SKM-1 treated with dmso at 0.1 percent for 144 hours (cell line): ENCODE measurements around the gene TPST1.

Experiments
- DNase-seq: peaks from one replicate; lab custom pipeline; 2025; ENCODE audit not compliant: unreplicated experiment; lab: John Stamatoyannopoulos, UW

Gene TPST1

GRCh38 chr7:66237906-66238772 is 33.0 kb downstream of the TPST1 start:
- DNase-seq = no peak

DNA sequence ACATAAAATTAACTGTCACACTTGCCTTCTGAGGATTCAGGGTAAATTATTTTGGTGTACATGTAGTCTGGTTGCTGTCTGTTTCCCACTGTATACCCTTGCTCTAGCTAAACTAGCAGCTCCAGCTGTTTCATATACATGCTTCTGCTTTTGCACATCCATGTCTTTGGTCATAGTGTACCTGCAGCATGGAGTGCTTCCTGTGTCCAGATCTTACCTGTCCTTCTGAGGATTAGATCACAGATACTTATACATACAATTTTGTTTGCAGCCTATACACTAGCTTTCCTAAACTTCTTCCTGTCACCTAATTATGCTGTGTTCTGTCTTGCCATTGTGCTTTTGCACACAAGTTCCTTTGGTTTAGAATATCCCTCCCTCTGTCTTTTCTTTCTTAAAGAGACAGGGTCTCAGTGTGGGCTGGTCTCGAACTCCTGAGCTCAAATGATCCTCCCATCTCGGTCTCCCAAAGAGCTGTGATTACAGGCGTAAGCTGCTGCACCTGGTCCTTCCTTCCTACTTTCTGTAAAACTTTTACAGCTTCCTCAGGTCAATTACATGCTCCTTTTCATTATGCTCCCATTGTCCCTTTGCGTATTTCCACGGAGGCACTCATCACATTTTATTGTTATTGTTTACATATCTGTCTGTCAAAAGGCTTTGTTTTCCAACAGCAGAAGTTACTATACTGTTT is 33.8 kb downstream of the TPST1 start:
- DNase-seq = no peak

- DNase-seq = no peak
Observed at GRCh38 chr7:66239467-66239856, 34.3 kb downstream of the TPST1 start.

DNA sequence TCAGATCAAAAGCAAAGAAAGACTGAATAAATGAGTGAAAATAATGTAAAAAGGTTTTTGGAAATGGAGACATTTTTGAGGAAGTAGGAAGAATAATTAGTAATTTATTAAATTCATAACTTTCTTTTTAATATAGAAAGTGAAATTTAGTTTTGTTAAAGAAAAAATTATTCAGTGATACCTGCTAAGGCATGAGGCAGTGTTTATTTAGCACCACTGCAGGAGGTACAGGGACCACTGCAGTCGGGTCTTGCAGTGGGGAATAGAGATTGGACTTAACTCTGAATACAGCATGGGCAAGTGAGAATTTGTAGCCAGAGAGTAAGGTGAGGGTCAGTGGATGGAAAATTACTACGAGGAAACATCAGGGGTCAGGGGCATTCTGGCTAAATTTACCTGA is 39.9 kb downstream of the TPST1 start:
- no peak for DNase-seq

- DNase-seq = no peak
Observed at GRCh38 chr7:66246554-66247171, 41.5 kb downstream of the TPST1 start.

DNA sequence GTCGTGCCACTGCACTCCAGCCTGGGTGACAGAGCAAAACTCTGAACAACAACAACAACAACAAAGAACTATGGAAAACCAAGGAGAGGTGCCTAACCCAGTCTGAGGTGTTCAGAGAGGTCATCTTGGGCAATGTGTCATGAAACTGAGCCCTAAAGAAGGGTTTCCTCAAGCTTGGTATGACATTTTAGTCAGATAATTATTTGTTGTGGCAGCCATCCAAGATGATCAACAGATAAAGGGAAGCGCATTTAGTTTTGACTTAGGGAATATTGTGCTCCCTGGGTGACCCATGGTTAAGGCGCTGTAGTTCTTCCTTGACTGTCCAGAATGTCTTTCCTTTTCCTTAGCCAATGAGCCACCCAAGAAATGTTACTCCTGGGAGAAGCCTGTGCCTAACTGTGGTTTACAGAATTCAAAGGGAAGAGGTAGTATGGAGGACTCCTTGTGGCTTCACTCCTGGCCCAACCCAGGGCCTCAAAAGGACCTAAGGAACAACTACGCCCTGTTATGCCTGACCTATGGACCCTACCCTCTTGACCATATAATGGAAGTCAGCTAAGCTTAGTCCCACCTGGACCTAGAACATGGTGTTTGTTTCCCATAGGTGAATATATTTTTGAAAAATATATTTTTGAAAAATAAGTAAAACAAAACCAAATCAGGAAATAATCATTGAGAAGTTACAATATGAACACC is 42.4 kb downstream of the TPST1 start:
- DNase-seq = no peak

DNA sequence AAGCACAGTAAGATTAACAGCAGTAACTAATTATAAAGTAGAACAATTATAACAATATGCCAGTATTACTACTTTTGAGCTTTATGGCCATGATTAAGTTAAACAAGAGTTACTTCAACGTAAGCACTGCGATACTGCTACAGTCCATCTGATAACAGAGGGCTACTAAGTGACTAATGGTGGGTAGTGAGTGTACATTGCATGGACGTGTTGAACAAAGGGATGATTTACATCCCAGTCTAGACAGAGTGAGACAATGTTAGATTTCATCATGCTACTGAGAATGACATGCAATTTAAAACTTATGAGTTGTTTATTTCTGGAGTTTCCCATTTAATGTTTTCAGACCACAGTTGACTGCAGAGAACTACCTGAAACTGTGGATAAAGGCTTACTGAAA is 45.6 kb downstream of the TPST1 start:
- no peak for DNase-seq

- no peak for DNase-seq
Observed at GRCh38 chr7:66255534-66256100, 50.5 kb downstream of the TPST1 start.

- peak; percentile 43 for DNase-seq
Observed at GRCh38 chr7:66256281-66256680, 51.1 kb downstream of the TPST1 start.

DNA sequence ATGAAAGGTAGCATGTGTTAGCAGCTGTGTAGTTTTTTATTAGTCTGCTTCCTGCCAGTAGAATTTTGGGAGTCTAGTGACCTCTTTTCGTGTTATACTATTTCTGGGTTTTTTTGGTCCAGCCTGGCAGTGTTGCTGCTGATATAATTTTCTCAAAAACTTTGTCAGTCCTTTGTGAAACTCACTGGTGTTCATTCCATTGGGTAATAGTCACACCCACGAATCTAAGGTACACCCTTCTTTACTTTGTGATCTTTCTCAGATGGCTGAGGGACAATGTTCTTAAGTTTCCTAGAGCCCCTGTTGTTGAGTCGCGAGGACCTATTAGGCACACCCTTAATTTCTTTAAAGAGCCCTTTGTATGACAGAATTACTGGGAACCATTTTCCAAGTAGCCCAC is 52.3 kb downstream of the TPST1 start:
- DNase-seq = no peak

- DNase-seq = no peak
Observed at GRCh38 chr7:66258409-66258808, 53.3 kb downstream of the TPST1 start.

DNA sequence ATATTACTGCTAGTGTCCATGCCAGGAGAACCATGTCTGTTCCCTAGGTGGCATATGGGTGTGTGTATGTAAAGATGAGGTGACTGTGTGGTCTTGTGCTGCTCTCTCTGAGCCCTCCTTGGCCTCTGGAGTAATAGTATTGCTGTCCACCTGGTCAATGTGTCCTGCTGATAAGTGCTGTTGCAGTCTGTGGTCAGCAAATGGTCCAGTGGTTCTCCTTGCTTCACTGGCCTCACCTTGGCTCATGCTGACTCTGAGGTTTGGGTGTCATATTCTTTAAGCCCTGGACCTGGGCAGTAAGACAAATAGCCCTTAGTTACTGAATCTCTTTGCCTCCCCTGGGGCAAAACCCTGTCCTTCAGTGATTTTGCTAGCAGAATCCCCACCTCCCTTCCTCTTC is 56.8 kb downstream of the TPST1 start:
- no peak for DNase-seq

DNA sequence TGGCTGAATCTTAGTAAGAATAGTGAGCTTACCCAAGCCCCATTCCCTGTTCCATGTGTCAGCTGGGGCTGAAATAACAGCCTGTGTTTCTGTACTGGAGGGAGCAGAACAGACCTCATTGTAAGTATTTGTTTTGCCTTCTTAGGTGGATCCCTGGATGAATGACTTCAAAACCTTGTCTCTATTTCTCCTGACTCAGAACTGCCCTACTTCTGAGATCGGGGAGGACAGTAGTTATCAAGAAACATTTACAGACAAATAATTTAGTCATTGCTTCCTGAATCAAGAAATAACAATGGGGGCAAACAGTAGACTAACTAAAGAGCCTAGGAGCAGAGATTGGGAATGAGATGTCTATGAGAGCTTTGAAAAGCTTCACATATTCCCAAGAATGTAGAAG is 58.8 kb downstream of the TPST1 start:
- no peak for DNase-seq

DNA sequence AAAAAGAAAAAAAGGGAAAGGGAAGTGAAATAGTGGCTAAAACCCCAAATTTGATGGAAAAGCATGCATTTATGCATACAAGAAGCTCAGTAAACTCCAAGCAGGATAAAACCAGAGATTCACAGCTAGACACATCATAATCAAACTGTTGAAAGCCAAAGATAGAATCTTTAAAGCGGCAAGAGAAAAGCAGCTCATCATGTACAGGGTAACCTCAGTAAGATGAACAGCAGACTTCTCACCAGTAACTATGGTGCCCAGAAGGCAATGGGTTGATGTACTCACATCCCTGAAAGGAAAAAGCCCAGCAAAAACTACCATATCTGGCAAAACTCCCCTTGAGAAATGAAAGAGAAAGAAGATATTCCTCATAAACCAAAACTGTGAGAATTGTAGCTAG is 60.4 kb downstream of the TPST1 start:
- no peak for DNase-seq

DNA sequence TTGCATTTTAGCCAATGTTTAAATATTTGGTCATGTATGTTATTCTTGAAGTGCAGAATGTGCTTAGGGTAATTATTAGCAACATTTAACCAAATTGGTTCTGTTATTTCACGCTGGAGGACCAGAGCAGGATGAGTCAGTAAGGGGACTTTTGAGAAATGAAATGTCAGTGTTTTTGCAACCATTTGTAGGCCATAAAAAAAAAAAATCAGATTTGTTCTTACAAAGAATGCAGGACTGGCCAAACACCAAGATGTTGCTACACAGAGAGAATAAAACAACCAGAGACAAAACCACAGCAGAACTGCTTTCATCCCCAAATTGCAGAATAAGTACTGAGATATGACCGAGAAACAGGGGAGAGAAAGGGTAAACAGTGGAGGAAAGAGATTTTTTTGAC is 62.1 kb downstream of the TPST1 start:
- DNase-seq = no peak

GRCh38 chr7:66269978-66270377 is 64.8 kb downstream of the TPST1 start:
- no peak for DNase-seq

DNA sequence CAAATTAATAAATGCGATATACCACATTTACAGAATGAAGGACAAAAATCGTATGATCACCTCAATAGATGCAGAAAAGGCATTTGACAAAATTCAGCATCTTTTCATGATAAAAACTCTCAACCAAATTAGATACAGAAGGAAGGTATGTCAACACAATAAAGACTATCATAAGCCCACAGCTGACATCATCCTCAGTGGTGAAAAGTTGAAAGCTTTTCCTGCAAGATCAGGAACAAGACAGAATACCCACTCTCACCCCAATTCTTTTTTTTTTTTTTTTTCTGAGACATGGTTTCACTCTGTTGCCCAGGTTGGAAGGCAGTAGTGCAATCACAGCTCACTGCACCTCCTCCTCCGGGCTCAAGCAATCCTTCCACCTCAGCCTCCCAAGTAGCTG is 67.2 kb downstream of the TPST1 start:
- DNase-seq = no peak

DNA sequence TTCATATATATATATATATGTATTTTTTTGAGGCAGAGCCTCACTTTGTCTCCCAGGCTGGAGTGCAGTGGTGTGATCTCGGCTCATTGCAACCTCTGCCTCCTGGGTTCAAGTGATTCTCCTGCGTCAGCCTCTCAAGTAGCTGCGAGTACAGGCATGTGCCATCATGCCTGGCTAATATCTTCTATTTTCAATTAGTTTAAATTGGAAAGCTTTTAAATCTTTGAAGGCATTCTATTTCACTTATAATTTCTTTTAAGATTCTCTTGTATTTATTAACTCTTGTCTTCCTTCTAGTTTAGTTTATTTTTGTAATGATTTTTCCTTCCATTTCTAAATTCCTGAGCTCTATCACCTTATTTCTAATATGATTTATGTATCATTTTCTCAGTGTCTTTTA is 71.2 kb downstream of the TPST1 start:
- no peak for DNase-seq

DNA sequence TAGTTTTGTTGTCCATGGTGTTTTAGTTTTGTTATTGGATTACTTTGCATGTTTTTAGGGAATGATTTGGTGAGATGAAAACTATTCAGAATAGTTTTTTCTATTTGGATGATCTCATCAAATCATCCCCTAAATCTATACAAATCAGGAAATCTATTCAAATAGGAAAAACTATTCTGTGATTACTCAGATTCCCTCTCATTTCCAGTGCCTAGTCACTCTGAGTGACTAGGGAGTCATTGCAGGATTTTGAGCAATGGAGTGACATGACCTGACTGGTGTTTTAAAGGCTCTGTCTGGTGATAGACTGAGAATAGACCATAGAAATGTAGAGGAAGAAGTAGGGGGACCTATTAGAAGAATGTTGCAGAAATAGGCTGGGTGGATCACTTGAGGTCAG is 72.4 kb downstream of the TPST1 start:
- DNase-seq = no peak

- DNase-seq = no peak
Observed at GRCh38 chr7:66279912-66280311, 74.8 kb downstream of the TPST1 start.
